MM.1S (cell line): ENCODE results near the gene MISP3.

Experiments
- CTCF ChIP-seq: fragments of 300-600 bp; sonication (generic); IDR thresholded peaks from 2 replicates; pipeline ENCODE4 v1.5.1; 2016; ENCODE audit warnings: antibody characterized with exemption, low read length, mixed read lengths
- EZH2 ChIP-seq: fragments of 300-600 bp; sonication (generic); optimal IDR thresholded peaks from 2 replicates; pipeline ENCODE3; 2017; ENCODE audit warnings: low read depth, mild to moderate bottlenecking, antibody characterized with exemption, low read length, mixed read lengths

- TF ChIP-seq CTCF (no peak), EZH2 (no peak)
These were observed 14.1 kb upstream of the MISP3 start for GRCh38 chr19:14058182-14059092.
